Astrocyte of the spinal cord (primary cell): Measurements from ENCODE around the gene CSTPP1.
"Not testable (repeated sequence)": the region's sequence is repeated elsewhere in the genome, so short reads cannot be mapped to it uniquely, and the experiment has no call there.

ENCODE experiments used
- DNase-seq: peaks from one replicate; pipeline ENCODE4 v3.0.0; 2011; ENCODE audit warnings: low read depth, low spot score
- H3K4me3 ChIP-seq: 2 replicates; pipeline ENCODE4 v1.5.1; 2011; ENCODE audit warnings: low read depth, mild to moderate bottlenecking, low read length, moderate library complexity
- CTCF ChIP-seq: IDR thresholded peaks from 2 replicates; pipeline ENCODE4 v1.5.1; 2012; ENCODE audit warnings: low read depth, mild to moderate bottlenecking, low read length, inconsistent platforms
- in situ Hi-C: cut with HindIII; loops from 2 replicates; pipeline ENCODE4 v1.10.0; 2017; ENCODE audit warnings: low sequenced_read_pairs

The CSTPP1 gene

GRCh38 chr11:46983598-46983997 lies 47.0 kb downstream of the CSTPP1 start:
- H3K4me3 ChIP-seq = no peak overlapping the region
- in situ Hi-C loops = no loop called here
- no peak for TF ChIP-seq CTCF
- no peak for DNase-seq

GRCh38 chr11:46984548-46984947 lies 48.0 kb downstream of the CSTPP1 start:
- in situ Hi-C loops = no loop called here
- no peak overlapping the region for H3K4me3 ChIP-seq
- no peak for TF ChIP-seq CTCF
- no peak for DNase-seq

- no peak for DNase-seq
- no peak overlapping the region for H3K4me3 ChIP-seq
- in situ Hi-C loops = no loop called here
- no peak for TF ChIP-seq CTCF
Observed at GRCh38 chr11:46984987-46985386, 48.4 kb downstream of the CSTPP1 start.

DNA sequence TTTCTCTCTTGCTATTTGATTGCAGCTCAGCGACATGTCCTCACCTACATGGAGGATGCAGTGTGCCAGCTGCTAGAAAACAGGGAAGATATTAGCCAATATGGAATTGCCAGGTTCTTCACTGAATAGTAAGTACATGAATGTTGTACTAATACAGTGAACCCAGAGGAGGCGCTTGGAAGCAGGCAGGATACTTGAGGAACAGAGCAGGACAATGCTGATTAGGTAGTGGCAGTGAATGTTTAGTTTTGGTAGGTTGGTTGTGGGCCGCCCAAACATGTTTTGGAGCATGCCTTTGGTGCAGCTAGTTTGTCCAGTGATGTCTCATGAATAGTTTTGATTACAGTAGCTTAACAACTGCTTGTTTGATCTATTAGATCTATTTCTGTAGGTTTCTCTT lies 50.6 kb downstream of the CSTPP1 start:
- in situ Hi-C loops = no loop called here
- no peak overlapping the region for H3K4me3 ChIP-seq
- DNase-seq = no peak
- TF ChIP-seq CTCF = no peak

- H3K4me3 ChIP-seq, DNase-seq, in situ Hi-C loops: not testable (repeated sequence)
Observed at GRCh38 chr11:46989810-46990487, 53.4 kb downstream of the CSTPP1 start.

DNA sequence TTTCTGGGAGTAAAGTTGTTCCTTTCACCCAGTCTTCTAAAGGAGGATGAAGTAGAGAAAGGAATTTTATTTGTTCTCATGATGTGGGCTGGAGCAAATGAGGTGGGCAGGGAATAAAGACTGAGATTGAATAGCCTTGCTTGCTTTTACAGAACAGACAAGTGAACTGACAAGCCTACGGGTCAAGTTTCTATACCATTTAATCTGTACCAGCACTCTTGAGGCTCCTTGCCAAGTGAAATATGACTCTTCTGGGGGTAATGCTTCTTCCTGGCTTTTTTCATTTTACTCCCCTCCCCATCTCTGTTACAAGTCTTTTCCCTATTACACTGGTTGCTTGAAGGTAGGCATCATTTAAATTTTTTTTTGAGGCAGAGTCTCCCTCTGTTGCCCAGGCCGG lies 54.8 kb downstream of the CSTPP1 start:
- TF ChIP-seq CTCF = no peak
- DNase-seq = no peak
- in situ Hi-C loops = no loop called here

GRCh38 chr11:46992386-46992785 lies 55.8 kb downstream of the CSTPP1 start:
- H3K4me3 ChIP-seq, in situ Hi-C loops, DNase-seq: not testable (repeated sequence)

More for the DNA sequence above, 54.8 kb downstream of the CSTPP1 start:
- H3K4me3 ChIP-seq = no peak overlapping the region

GRCh38 chr11:46997796-46998195 lies 61.2 kb downstream of the CSTPP1 start:
- DNase-seq, in situ Hi-C loops, H3K4me3 ChIP-seq: not testable (repeated sequence)
